Psoas muscle (tissue), 8 donors: ENCODE results near the gene MC3R. TPM values are rescaled to one million over a fixed set of nuclear protein-coding genes. Genes with fewer than 3 reads are reported as not detected.
A peak's percentile ranks its signal among the peaks of the same experiment; 100 is the strongest.

ENCODE experiments used
- ATAC-seq, 4 donors: fragments of 200-7000 bp; cut with Tn5 transposase; one replicate each; pipeline ENCODE4 v1.9.1; 2020; ENCODE audit warnings: moderate library complexity in 3 of 4, mild to moderate bottlenecking in 2 of 4
- DNase-seq, 2 donors: peaks; one replicate each; pipeline ENCODE4 v3.0.0-alpha.2; 2020
- H3K27ac ChIP-seq: fragments of 200-600 bp; one replicate; pipeline ENCODE4 v1.8.0; 2022
- H3K27me3 ChIP-seq, 3 donors: fragments of 200-600 bp in 1 of 3; one replicate each; pipeline versions ENCODE4 v1.6.1 to v1.8.0; 2013 to 2022; ENCODE audit warnings: low read length in 2 of 3, mild to moderate bottlenecking in 2 of 3, moderate library complexity in 1 of 3; ENCODE audit not compliant: insufficient read depth in 3 of 3
- H3K36me3 ChIP-seq, 2 donors: fragments of 200-600 bp in 1 of 2; one replicate each; pipeline versions ENCODE4 v1.6.1 to v1.8.0; 2013 to 2022; ENCODE audit warnings: low read depth in 1 of 2, mild to moderate bottlenecking in 1 of 2, moderate library complexity in 1 of 2; ENCODE audit not compliant: insufficient read depth in 1 of 2
- H3K4me1 ChIP-seq: fragments of 200-600 bp; one replicate; pipeline ENCODE4 v1.8.0; 2022
- H3K4me3 ChIP-seq: fragments of 200-600 bp; one replicate; pipeline ENCODE4 v1.8.0; 2022; ENCODE audit warnings: mild to moderate bottlenecking
- H3K9me3 ChIP-seq: fragments of 200-600 bp; one replicate; pipeline ENCODE4 v1.8.0; 2022
- WGBS, 3 donors: extraction: QIAGEN DNeasy Blood & Tissue Kit; methylation state at CpG; one replicate each; pipeline versions ENCODE4 v1.1.6 to v1.1.7; 2013; 5-methylcytosine and 5-hydroxymethylcytosine counted together
- intact Hi-C, 2 donors: fragments of 100-400 bp; cut with DNase I; formaldehyde crosslinking; loops; one replicate each; pipeline versions ENCODE4 v1.11.0 to v1.14.2; 2022
- polyA plus RNA-seq, 3 donors: library from polyadenylated mRNA; stranded (reverse); fragments of 200-250 nt; gene quantifications; one replicate each; pipeline ENCODE4 v1.2.3, GENCODE V29; 2013
- total RNA-seq, 4 donors: library from RNA; stranded (reverse); fragmentation: NEBNext Ultra II Directional in 2 of 4; extraction: Animal tissue kit (Norgen Biotek cat#: 25700) in 2 of 4; gene quantifications; one replicate each; pipeline versions ENCODE4 v1.2.1 to v1.2.4, GENCODE V29; 2021 to 2023
- TF ChIP-seq, protein P1 (sequence below): fragments of 200-600 bp; IDR thresholded peaks from one replicate; pipeline ENCODE4 v1.8.0; 2022; ENCODE audit warnings: antibody characterized with exemption
- donor health status: healthy with polysubstance abuse.
- donor health status: DM: no; HTN: no; CAD: no; lungs with moderate emphysema.
- donor health status: Bipolar disorder and iron deficiency.
- donor health status: healthy.
- donor health status: DM: yes; HTN: yes; CAD: no.
- donor health status: DM: no; HTN: no; CAD: no.
- donor health status: DM: no; HTN: no; CAD: no.
- donor health status: DM: yes; HTN: yes; CAD: no.

MC3R gene
- total and polyA plus RNA-seq, 7 donors = not detected

DNA sequence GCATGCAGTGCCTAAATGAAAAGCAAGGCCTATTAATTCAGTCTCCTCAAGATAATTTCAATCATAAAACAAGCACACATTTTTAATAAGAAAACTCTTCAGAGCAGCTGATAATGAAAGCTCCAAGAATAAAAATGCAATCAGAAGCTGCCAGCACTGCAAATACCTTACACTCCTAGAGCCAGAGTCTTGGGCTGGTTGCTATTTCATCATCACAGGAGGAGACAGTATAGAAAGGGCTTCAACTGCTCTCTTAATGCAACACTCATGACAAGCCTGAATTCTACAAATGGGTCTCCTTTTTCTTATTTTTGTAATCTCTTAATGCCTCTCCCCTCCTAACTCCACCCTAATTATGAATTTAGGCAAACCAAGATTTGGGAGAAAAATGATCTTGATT lies 11.2 kb upstream of the MC3R start:
- intact Hi-C loops = no loop called here
- no peak for DNase-seq
- peaks cover 8% of the 10 kb centered on the region for H3K9me3 ChIP-seq
- TF ChIP-seq, protein P1, sequence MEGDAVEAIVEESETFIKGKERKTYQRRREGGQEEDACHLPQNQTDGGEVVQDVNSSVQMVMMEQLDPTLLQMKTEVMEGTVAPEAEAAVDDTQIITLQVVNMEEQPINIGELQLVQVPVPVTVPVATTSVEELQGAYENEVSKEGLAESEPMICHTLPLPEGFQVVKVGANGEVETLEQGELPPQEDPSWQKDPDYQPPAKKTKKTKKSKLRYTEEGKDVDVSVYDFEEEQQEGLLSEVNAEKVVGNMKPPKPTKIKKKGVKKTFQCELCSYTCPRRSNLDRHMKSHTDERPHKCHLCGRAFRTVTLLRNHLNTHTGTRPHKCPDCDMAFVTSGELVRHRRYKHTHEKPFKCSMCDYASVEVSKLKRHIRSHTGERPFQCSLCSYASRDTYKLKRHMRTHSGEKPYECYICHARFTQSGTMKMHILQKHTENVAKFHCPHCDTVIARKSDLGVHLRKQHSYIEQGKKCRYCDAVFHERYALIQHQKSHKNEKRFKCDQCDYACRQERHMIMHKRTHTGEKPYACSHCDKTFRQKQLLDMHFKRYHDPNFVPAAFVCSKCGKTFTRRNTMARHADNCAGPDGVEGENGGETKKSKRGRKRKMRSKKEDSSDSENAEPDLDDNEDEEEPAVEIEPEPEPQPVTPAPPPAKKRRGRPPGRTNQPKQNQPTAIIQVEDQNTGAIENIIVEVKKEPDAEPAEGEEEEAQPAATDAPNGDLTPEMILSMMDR = no peak
- no peak for ATAC-seq
- no peaks in the 10 kb centered on the region for H3K4me1 ChIP-seq
- H3K27ac ChIP-seq = no peak overlapping the region
- no peak overlapping the region for H3K4me3 ChIP-seq
- H3K36me3 ChIP-seq = no peaks in the 10 kb centered on the region
- H3K27me3 ChIP-seq = peaks cover 0 to 2% (median 0%) of the 10 kb centered on the region in 3 donors

DNA sequence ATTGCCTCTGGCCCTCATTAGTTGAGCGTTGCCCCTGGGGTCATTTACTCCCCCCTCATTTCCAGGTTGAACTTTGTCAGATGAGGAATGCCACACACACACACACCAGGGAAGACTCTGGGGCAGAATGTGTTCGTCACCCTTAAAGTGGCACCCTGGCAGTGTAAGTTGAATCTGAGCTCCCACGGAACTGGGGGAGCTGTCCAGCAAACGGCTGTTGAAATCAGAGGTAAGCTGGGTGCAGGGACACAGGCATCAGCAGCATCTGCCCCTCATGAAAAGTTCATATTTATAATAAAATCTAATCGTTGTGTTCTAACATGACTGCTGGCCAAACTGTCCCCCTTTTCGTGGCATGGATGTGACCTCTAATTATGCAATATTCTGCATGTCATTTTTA lies 4.3 kb upstream of the MC3R start:
- Histone ChIP-seq H3K36me3 (no peaks in the 10 kb centered on the region), H3K27me3 (peaks cover 0 to 5% (median 0%) of the 10 kb centered on the region in 3 donors), H3K4me3 (no peak overlapping the region), H3K27ac (no peak overlapping the region), H3K9me3 (no peaks in the 10 kb centered on the region), H3K4me1 (no peaks in the 10 kb centered on the region)
- TF ChIP-seq, protein P1 = no peak
- intact Hi-C loops = loop anchor here in 1 of 2 donors (10.0 kb wide), 1 partner anchor 1559 kb away; no protein-coding TSS in a partner anchor
- WGBS, 3 donors = 23 to 26% (median 24%) methylated on average over 6 of the region's 6 CpGs
- DNase-seq (no peak), ATAC-seq (no peak)

DNA sequence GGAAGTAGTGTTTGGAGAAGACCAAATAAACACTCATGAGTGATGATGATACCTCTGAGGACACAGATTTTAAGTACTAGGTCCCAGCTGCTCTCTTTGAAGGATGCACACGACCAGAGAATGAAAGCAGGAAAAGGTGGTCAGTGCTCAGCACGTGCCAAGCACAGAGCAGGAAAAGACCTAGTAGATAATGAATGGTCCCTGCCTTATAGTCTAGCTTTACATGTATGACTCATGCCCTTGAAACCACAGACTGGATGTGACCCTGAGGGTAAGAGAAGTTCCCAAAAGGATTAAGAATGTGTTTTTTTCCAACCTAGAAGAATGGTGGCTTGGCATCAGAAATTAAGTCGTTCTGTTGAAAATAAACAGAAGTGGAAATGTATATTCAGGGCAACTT lies 2.8 kb upstream of the MC3R start:
- Histone ChIP-seq H3K9me3 (no peaks in the 10 kb centered on the region), H3K27me3 (peaks cover 0 to 6% (median 0%) of the 10 kb centered on the region in 3 donors), H3K4me1 (no peaks in the 10 kb centered on the region), H3K36me3 (no peaks in the 10 kb centered on the region), H3K4me3 (no peak overlapping the region), H3K27ac (no peak overlapping the region)
- TF ChIP-seq, protein P1 = no peak
- intact Hi-C loops = loop anchor here in 1 of 2 donors (10.0 kb wide), 1 partner anchor 1561 kb away; no protein-coding TSS in a partner anchor
- ATAC-seq = no peak
- no peak for DNase-seq
- WGBS, 3 donors = 20 to 41% (median 27%) methylated on average over 3 of the region's 3 CpGs

DNA sequence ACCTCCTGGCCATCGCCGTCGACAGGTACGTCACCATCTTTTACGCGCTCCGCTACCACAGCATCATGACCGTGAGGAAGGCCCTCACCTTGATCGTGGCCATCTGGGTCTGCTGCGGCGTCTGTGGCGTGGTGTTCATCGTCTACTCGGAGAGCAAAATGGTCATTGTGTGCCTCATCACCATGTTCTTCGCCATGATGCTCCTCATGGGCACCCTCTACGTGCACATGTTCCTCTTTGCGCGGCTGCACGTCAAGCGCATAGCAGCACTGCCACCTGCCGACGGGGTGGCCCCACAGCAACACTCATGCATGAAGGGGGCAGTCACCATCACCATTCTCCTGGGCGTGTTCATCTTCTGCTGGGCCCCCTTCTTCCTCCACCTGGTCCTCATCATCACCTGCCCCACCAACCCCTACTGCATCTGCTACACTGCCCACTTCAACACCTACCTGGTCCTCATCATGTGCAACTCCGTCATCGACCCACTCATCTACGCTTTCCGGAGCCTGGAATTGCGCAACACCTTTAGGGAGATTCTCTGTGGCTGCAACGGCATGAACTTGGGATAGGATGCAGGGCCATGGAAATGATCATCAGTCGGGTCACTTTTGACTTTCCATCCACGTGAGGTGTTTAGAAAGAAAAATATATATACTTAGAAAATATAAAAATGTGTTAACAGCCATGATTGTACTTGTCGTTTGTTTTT lies 868 bp downstream of the MC3R start:
- no peak overlapping the region for H3K4me3 ChIP-seq
- intact Hi-C loops = loop anchor here in 1 of 2 donors (10.0 kb wide), 1 partner anchor 1565 kb away; no protein-coding TSS in a partner anchor
- H3K27me3 ChIP-seq = peaks cover 0 to 10% (median 9%) of the 10 kb centered on the region in 3 donors
- H3K9me3 ChIP-seq = no peaks in the 10 kb centered on the region
- no peak overlapping the region for H3K27ac ChIP-seq
- no peaks in the 10 kb centered on the region for H3K36me3 ChIP-seq
- DNase-seq = peak; percentile 12 to 46
- no peak for ATAC-seq
- TF ChIP-seq, protein P1 = no peak
- H3K4me1 ChIP-seq = no peaks in the 10 kb centered on the region
- 69 to 72% (median 71%) methylated on average over 32 of the region's 32 CpGs for WGBS, 3 donors
